Measurements from ENCODE around the gene FIGLA. TPM values are rescaled to one million over a fixed set of nuclear protein-coding genes. Genes with fewer than 3 reads are reported as not detected.

FIGLA gene
- total and polyA plus RNA-seq, 2 experiments from 2014 or later, result not detected

- no peak for TF ChIP-seq ZNF462 (CRISPR knock-in tag; IDR thresholded peaks at IDR 0.05)
- no peak for TF ChIP-seq CREB1 (CRISPR knock-in tag; IDR thresholded peaks at IDR 0.05; ENCODE audit: low read depth)
- no peak for TF ChIP-seq ZNF331 (CRISPR knock-in tag; IDR thresholded peaks at IDR 0.05; ENCODE audit: low read depth)
- no peak for TF ChIP-seq REST (IDR thresholded peaks at IDR 0.05; ENCODE audit: unreplicated experiment)
- no peak for TF ChIP-seq ETS1 (IDR thresholded peaks at IDR 0.05)
- TF ChIP-seq EZH2phosphoT487 (IDR thresholded peaks at IDR 0.05; ENCODE audit: unreplicated experiment), result no peak
- TF ChIP-seq NANOG (IDR thresholded peaks at IDR 0.05; ENCODE audit: borderline replicate concordance), result no peak
- no peak for TF ChIP-seq STAT1 (IDR thresholded peaks at IDR 0.05; ENCODE audit: unreplicated experiment)
- no peak for TF ChIP-seq EZH2 (IDR thresholded peaks at IDR 0.05; ENCODE audit: low read depth, unreplicated experiment)
- no peak for TF ChIP-seq CTCF (conservative IDR thresholded peaks at IDR 0.05; ENCODE audit: low read depth in 2 of 2)
These were observed 24.9 kb downstream of the FIGLA start (continued) for GRCh38 chr2:70765507-70765906.

Data from GM23338 (cell line).